Measurements from ENCODE around the gene PAQR4. TPM values are rescaled to one million over a fixed set of nuclear protein-coding genes. Genes with fewer than 3 reads are reported as not detected.
"Not testable (repeated sequence)": the region's sequence is repeated elsewhere in the genome, so short reads cannot be mapped to it uniquely, and the experiment has no call there.

PAQR4 gene
- polyA plus RNA-seq, 1 of the 3 experiments (the other 2 are of a cell fraction) = 8.8 TPM

DNA sequence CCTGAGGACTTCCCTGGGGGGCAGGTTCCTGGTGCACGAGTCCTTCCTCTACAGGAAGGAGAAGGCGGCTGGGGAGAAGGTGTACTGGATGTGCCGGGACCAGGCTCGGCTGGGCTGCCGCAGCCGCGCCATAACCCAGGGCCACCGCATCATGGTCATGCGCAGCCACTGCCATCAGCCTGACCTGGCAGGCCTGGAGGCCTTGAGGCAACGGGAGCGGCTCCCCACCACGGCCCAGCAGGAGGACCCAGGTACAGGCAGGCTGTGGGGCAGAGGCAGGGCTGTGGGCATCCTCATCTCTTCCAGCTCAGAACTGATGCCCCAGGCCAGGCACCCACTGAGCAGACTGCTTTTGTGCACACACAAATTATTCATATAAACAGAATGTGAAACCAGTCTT lies 30.9 kb upstream of the PAQR4 start:
- no peaks in the 10 kb centered on the region for H3F3A ChIP-seq (replicated peaks; ENCODE audit: insufficient read depth)
- no peak overlapping the region for H3K4me2 ChIP-seq
- no peaks in the 10 kb centered on the region for H3K79me2 ChIP-seq (ENCODE audit: insufficient read depth)
- H3K27ac ChIP-seq (ENCODE audit: low read depth in 2 of 2, low read length in 1 of 2) = no peak overlapping the region
- DNase-seq = no peak
- 100% methylated on average over 7 of the region's 12 CpGs for WGBS (ENCODE audit: low lambda C conversion rate)
- no peak overlapping the region for H3K9ac ChIP-seq
- CTCF ChIA-PET = interaction anchor here (3.5 kb wide), 1 partner anchor 11 kb away, joined by 15 read pairs; no protein-coding TSS in a partner anchor
- POLR2A ChIA-PET = no interaction called here
- H3K4me1 ChIP-seq (ENCODE audit: control insufficient read depth in 1 of 2, insufficient read depth in 2 of 2, low read depth in 1 of 2, low read length in 1 of 2) = no peaks in the 10 kb centered on the region
- H3K4me3 ChIP-seq (ENCODE audit: low read depth in 2 of 2, low read length in 1 of 2) = no peak overlapping the region
- peaks cover 27 to 38% of the 10 kb centered on the region in 2 experiments for H3K36me3 ChIP-seq (replicated peaks in 1 of 2; ENCODE audit: control insufficient read depth in 1 of 2, insufficient read depth in 2 of 2, low read length in 1 of 2)
- H3K27me3 ChIP-seq (ENCODE audit: insufficient read depth) = no peaks in the 10 kb centered on the region
- no peaks in the 10 kb centered on the region for H3K9me2 ChIP-seq
- no peak for TF ChIP-seq TEAD4 (IDR thresholded peaks at IDR 0.05; ENCODE audit: borderline replicate concordance, insufficient read depth)
- TF ChIP-seq GATA2 (CRISPR knock-in tag; IDR thresholded peaks at IDR 0.05) = no peak
- TF ChIP-seq SIN3A (IDR thresholded peaks at IDR 0.05; ENCODE audit: borderline replicate concordance, low read depth, low read length) = no peak
- TF ChIP-seq RCOR1 (IDR thresholded peaks at IDR 0.05; ENCODE audit: low read length) = no peak
- no peaks in the 10 kb centered on the region for H4K20me1 ChIP-seq (ENCODE audit: insufficient read depth)
- no peaks in the 10 kb centered on the region for H3K9me3 ChIP-seq
- H2AFZ ChIP-seq (ENCODE audit: low read depth) = no peak overlapping the region

DNA sequence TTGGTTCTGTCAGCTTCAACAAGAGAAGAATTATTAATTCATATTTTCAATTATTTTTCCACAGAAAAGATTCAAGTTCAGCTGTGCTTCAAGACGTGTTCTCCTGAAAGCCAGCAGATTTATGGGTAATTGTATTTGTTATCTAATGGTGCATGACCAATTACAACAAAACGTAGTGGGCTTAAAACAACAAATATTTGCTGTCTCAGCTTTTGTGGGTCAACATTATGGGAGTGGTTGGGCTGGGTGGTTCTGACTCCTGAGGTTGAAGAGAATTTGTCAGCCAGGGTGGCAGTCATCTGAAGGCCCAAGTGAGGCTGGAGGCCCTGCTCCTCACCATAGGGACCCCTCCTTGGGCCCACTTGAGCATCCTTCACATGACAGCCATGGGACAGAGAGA lies 29.2 kb upstream of the PAQR4 start:
- Histone ChIP-seq H3K36me3 (replicated peaks in 1 of 2; ENCODE audit: control insufficient read depth in 1 of 2, insufficient read depth in 2 of 2, low read length in 1 of 2) (peaks cover 27 to 31% of the 10 kb centered on the region in 2 experiments), H4K20me1 (ENCODE audit: insufficient read depth) (no peaks in the 10 kb centered on the region)
- CTCF ChIA-PET = interaction anchor here (1.4 to 4.7 kb wide), 4 partner anchors 13 to 45 kb away, joined by 3 to 21 read pairs (median 12); no protein-coding TSS in a partner anchor

DNA sequence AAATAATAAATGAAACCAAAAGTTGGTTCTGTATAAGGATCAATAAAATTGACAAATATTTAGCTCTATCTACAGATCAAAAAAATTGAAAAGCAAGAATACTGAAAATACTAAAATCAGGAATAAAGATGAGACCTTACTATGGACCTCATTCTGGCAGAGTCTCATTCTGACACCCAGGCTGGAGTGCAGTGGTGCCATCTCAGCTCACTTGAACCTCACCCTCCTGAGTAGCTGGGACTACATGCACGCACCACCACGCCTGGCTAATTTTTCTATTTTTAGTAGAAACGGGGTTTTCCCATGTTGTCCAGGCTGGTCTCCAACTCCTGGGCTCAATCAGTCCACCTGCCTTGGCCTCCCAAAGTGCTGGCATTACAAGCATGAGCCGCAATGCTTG lies 27.1 kb upstream of the PAQR4 start:
- Histone ChIP-seq H3F3A (replicated peaks; ENCODE audit: insufficient read depth) (no peaks in the 10 kb centered on the region), H3K4me3 (ENCODE audit: low read depth in 2 of 2, low read length in 1 of 2) (no peak overlapping the region), H3K4me1 (ENCODE audit: control insufficient read depth in 1 of 2, insufficient read depth in 2 of 2, low read depth in 1 of 2, low read length in 1 of 2) (no peaks in the 10 kb centered on the region), H4K20me1 (ENCODE audit: insufficient read depth) (no peaks in the 10 kb centered on the region), H3K27me3 (ENCODE audit: insufficient read depth) (no peaks in the 10 kb centered on the region), H3K9me3 (no peaks in the 10 kb centered on the region), H3K9ac (no peak overlapping the region), H3K27ac (ENCODE audit: low read depth in 2 of 2, low read length in 1 of 2) (no peak overlapping the region), H3K79me2 (ENCODE audit: insufficient read depth) (no peaks in the 10 kb centered on the region), H3K9me2 (no peaks in the 10 kb centered on the region), H3K36me3 (replicated peaks in 1 of 2; ENCODE audit: control insufficient read depth in 1 of 2, insufficient read depth in 2 of 2, low read length in 1 of 2) (peaks cover 25 to 33% of the 10 kb centered on the region in 2 experiments), H2AFZ (ENCODE audit: low read depth) (no peak overlapping the region), H3K4me2 (no peak overlapping the region)
- 95% methylated on average over 4 of the region's 4 CpGs for WGBS (ENCODE audit: low lambda C conversion rate)
- DNase-seq = no peak
- CTCF ChIA-PET = interaction anchor here (0.6 to 4.7 kb wide), 5 partner anchors 15 to 28 kb away, joined by 3 to 21 read pairs (median 4); no protein-coding TSS in a partner anchor
- POLR2A ChIA-PET = no interaction called here
- TF ChIP-seq, protein P1, sequence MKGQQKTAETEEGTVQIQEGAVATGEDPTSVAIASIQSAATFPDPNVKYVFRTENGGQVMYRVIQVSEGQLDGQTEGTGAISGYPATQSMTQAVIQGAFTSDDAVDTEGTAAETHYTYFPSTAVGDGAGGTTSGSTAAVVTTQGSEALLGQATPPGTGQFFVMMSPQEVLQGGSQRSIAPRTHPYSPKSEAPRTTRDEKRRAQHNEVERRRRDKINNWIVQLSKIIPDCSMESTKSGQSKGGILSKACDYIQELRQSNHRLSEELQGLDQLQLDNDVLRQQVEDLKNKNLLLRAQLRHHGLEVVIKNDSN (IDR thresholded peaks at IDR 0.05; ENCODE audit: borderline replicate concordance, low read depth) = no peak
- TF ChIP-seq RFX5 (IDR thresholded peaks at IDR 0.05; ENCODE audit: low read length) = no peak
- no peak for TF ChIP-seq MXI1 (IDR thresholded peaks at IDR 0.05; ENCODE audit: low read depth, low read length)
- TF ChIP-seq NFIC (IDR thresholded peaks at IDR 0.05; ENCODE audit: borderline replicate concordance) = no peak
- no peak for TF ChIP-seq ELF1 (IDR thresholded peaks at IDR 0.05)
- TF ChIP-seq SMC3 (IDR thresholded peaks at IDR 0.05; ENCODE audit: low read depth, low read length) = no peak
- TF ChIP-seq, protein P2, sequence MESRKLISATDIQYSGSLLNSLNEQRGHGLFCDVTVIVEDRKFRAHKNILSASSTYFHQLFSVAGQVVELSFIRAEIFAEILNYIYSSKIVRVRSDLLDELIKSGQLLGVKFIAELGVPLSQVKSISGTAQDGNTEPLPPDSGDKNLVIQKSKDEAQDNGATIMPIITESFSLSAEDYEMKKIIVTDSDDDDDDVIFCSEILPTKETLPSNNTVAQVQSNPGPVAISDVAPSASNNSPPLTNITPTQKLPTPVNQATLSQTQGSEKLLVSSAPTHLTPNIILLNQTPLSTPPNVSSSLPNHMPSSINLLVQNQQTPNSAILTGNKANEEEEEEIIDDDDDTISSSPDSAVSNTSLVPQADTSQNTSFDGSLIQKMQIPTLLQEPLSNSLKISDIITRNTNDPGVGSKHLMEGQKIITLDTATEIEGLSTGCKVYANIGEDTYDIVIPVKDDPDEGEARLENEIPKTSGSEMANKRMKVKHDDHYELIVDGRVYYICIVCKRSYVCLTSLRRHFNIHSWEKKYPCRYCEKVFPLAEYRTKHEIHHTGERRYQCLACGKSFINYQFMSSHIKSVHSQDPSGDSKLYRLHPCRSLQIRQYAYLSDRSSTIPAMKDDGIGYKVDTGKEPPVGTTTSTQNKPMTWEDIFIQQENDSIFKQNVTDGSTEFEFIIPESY (IDR thresholded peaks at IDR 0.05; ENCODE audit: borderline replicate concordance, low read depth) = no peak
- TF ChIP-seq YY1 (IDR thresholded peaks at IDR 0.05; ENCODE audit: low read depth) = no peak
- TF ChIP-seq, protein P3, sequence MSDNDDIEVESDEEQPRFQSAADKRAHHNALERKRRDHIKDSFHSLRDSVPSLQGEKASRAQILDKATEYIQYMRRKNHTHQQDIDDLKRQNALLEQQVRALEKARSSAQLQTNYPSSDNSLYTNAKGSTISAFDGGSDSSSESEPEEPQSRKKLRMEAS (IDR thresholded peaks at IDR 0.05; ENCODE audit: low read depth) = no peak

More for the DNA sequence above, 29.2 kb upstream of the PAQR4 start:
- Histone ChIP-seq H3K9me2 (no peaks in the 10 kb centered on the region), H2AFZ (ENCODE audit: low read depth) (no peak overlapping the region), H3F3A (replicated peaks; ENCODE audit: insufficient read depth) (no peaks in the 10 kb centered on the region), H3K27me3 (ENCODE audit: insufficient read depth) (no peaks in the 10 kb centered on the region), H3K4me1 (ENCODE audit: control insufficient read depth in 1 of 2, insufficient read depth in 2 of 2, low read depth in 1 of 2, low read length in 1 of 2) (no peaks in the 10 kb centered on the region), H3K9ac (no peak overlapping the region), H3K4me2 (no peak overlapping the region), H3K27ac (ENCODE audit: low read depth in 2 of 2, low read length in 1 of 2) (no peak overlapping the region), H3K4me3 (ENCODE audit: low read depth in 2 of 2, low read length in 1 of 2) (no peak overlapping the region), H3K79me2 (ENCODE audit: insufficient read depth) (no peaks in the 10 kb centered on the region), H3K9me3 (no peaks in the 10 kb centered on the region)
- DNase-seq = no peak
- POLR2A ChIA-PET = no interaction called here
- 94% methylated on average over 2 of the region's 2 CpGs for WGBS (ENCODE audit: low lambda C conversion rate)
- TF ChIP-seq MXI1 (IDR thresholded peaks at IDR 0.05; ENCODE audit: low read depth, low read length) (no peak), YY1 (IDR thresholded peaks at IDR 0.05; ENCODE audit: low read depth) (no peak), GATA2 (CRISPR knock-in tag; IDR thresholded peaks at IDR 0.05) (no peak), NRF1 (IDR thresholded peaks at IDR 0.05; ENCODE audit: low read depth, low read length) (no peak), RAD21 (IDR thresholded peaks at IDR 0.05; ENCODE audit: low read length) (no peak)

DNA sequence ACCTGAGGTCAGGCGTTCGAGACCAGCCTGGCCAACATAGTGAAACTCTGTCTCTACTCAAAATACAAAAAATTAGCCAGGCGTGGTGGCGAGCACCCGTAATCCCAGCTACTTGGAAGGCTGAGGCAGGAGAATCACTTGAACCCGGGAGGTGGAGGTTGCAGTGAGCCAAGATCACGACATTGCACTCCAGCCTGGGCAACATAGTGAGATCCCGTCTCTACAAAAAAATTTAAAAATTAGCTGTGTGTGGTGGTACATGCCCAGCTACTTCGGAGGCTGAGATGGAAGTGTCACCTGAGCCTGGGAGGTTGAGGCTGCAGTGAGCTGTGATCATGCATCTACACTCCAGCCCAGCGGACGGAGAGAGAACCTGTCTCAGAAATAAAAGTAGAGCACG lies 25.4 kb upstream of the PAQR4 start:
- H3K4me3 ChIP-seq (ENCODE audit: low read depth in 2 of 2, low read length in 1 of 2); POLR2A ChIA-PET; H3K9me2 ChIP-seq; H3K9me3 ChIP-seq; DNase-seq; H3K4me1 ChIP-seq (ENCODE audit: control insufficient read depth in 1 of 2, insufficient read depth in 2 of 2, low read depth in 1 of 2, low read length in 1 of 2); H3K4me2 ChIP-seq; H3K27me3 ChIP-seq (ENCODE audit: insufficient read depth); H3K27ac ChIP-seq (ENCODE audit: low read depth in 2 of 2, low read length in 1 of 2); H3K9ac ChIP-seq; H3F3A ChIP-seq (replicated peaks; ENCODE audit: insufficient read depth); H4K20me1 ChIP-seq (ENCODE audit: insufficient read depth); H2AFZ ChIP-seq (ENCODE audit: low read depth); H3K79me2 ChIP-seq (ENCODE audit: insufficient read depth): not testable (repeated sequence)
- CTCF ChIA-PET = interaction anchor here (1.0 to 2.5 kb wide), 3 partner anchors 9 to 84 kb away, joined by 3 to 15 read pairs (median 3); no protein-coding TSS in a partner anchor
- H3K36me3 ChIP-seq (replicated peaks in 1 of 2; ENCODE audit: control insufficient read depth in 1 of 2, insufficient read depth in 2 of 2, low read length in 1 of 2) = peaks cover 17 to 36% of the 10 kb centered on the region in 2 experiments
- 87% methylated on average over 12 of the region's 12 CpGs for WGBS (ENCODE audit: low lambda C conversion rate)

All from SK-N-SH (cell line).